NB4 (cell line): ENCODE measurements around the gene CRACDL.

Experiments used
- MAX ChIP-seq: IDR thresholded peaks from 2 replicates; pipeline ENCODE4 v1.6.1; 2011; ENCODE audit warnings: low read depth, low read length
- MYC ChIP-seq: IDR thresholded peaks from 2 replicates; pipeline ENCODE4 v1.6.1; 2011; ENCODE audit warnings: low read depth, low read length
- POLR2A ChIP-seq: IDR thresholded peaks from 2 replicates; pipeline ENCODE4 v1.6.1; 2011; ENCODE audit warnings: mild to moderate bottlenecking; ENCODE audit not compliant: insufficient read length; ENCODE audit errors: extremely low read depth
- TF ChIP-seq, protein P1 (sequence below): IDR thresholded peaks from one replicate; pipeline ENCODE4 v1.5.1; 2012; ENCODE audit warnings: low read depth, low read length

- TF ChIP-seq, protein P1, sequence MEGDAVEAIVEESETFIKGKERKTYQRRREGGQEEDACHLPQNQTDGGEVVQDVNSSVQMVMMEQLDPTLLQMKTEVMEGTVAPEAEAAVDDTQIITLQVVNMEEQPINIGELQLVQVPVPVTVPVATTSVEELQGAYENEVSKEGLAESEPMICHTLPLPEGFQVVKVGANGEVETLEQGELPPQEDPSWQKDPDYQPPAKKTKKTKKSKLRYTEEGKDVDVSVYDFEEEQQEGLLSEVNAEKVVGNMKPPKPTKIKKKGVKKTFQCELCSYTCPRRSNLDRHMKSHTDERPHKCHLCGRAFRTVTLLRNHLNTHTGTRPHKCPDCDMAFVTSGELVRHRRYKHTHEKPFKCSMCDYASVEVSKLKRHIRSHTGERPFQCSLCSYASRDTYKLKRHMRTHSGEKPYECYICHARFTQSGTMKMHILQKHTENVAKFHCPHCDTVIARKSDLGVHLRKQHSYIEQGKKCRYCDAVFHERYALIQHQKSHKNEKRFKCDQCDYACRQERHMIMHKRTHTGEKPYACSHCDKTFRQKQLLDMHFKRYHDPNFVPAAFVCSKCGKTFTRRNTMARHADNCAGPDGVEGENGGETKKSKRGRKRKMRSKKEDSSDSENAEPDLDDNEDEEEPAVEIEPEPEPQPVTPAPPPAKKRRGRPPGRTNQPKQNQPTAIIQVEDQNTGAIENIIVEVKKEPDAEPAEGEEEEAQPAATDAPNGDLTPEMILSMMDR: no peak
- no peak for TF ChIP-seq POLR2A
- no peak for TF ChIP-seq MYC
- TF ChIP-seq MAX: no peak
These were observed 126.0 kb downstream of the CRACDL start for GRCh38 chr2:98809878-98810587.
